Measurements from ENCODE around the gene IRS4. TPM values are rescaled to one million over a fixed set of nuclear protein-coding genes. Genes with fewer than 3 reads are reported as not detected.

Gene IRS4
- total RNA-seq: not detected in 2 replicates

DNA sequence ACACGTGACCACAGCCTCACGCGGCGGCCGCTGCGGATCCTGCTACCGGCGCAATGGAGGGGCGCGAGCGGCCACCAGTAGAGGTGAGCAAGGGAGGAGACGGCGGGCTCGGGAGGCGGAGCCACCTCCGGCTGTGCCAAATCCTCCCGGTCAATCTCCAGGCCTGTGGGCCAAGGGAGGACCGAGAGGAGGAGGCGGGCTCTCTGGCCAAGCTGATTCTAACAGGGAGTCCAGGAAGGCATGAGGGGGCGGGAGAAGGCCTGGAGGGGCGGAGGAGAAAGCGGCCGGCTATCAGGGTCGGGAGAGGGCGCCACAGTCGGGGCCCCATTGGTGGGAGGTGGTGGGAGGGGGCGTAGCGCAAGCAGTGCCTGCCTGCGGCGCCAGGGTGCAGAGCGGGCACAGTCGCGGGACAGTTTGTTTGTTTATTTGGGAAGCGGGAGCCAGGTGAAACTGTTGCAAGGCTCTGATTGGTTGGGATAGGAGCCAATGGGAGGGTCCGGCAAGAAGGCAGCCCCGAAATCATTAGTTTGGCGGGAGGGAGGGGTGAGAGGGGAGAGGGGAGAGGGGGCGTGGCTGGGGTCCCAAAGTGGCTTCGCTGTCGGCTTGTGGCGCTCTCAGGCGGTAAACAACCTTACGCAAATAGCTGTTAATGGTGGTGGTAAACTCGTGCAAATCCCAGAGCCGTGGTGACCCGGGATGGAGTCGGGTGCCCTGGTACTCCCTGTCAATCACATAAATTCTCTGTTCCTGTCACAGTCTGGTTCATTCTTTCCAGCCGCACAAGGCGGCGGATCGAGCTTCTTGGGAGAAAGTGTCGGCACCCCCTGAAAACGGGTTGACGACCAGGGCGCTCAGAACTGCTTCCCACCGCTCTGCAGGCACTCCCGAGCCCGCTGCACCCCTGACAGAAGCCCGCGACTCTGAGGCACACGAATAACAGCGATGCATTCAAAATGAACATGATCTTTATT lies at the start of gene IRS4:
TSS of gene IRS4 (minus strand) at position 55 of the 971 bp plus-strand sequence.

Measured in hair follicle dermal papilla cell (primary cell).